GM21576 (cell line): ENCODE data around the gene CLUH.

ENCODE experiments used
- ATAC-seq: cut with Tn5 transposase; IDR thresholded peaks from one replicate; pipeline ENCODE4 v1.9.1; 2021; ENCODE audit warnings: mild to moderate bottlenecking, moderate library complexity; ENCODE audit not compliant: unreplicated experiment

CLUH gene

GRCh38 chr17:2711608-2712299 lies at the start of gene CLUH:
Gene CLUH, minus strand, starts transcription at chr17:2711764. Its CDS starts 103 bp downstream, at chr17:2711661.
- ATAC-seq: peak; percentile 59

GRCh38 chr17:2758870-2759269 lies 47.3 kb upstream of the CLUH start:
- no peak for ATAC-seq

GRCh38 chr17:2755891-2756724 lies 44.5 kb upstream of the CLUH start:
- ATAC-seq: no peak

GRCh38 chr17:2751491-2751890 lies 39.9 kb upstream of the CLUH start:
- ATAC-seq: no peak

GRCh38 chr17:2750721-2751120 lies 39.2 kb upstream of the CLUH start:
- no peak for ATAC-seq

- ATAC-seq: no peak
These were observed 38.2 kb upstream of the CLUH start for GRCh38 chr17:2749784-2750181.

GRCh38 chr17:2749058-2749783 lies 37.7 kb upstream of the CLUH start, which contains the start of gene CCDC92B:
Gene CCDC92B, minus strand, starts transcription at chr17:2749652. Its CDS starts 14,507 bp downstream, at chr17:2735145.
- no peak for ATAC-seq

- ATAC-seq: no peak
These were observed 33.9 kb upstream of the CLUH start for GRCh38 chr17:2745317-2746037.

- no peak for ATAC-seq
These were observed 26.1 kb upstream of the CLUH start for GRCh38 chr17:2737693-2738092.

GRCh38 chr17:2736956-2737355 lies 25.4 kb upstream of the CLUH start:
- ATAC-seq: no peak

- ATAC-seq: no peak
These were observed 24.3 kb upstream of the CLUH start for GRCh38 chr17:2735896-2736295.

- ATAC-seq: no peak
These were observed 23.4 kb upstream of the CLUH start for GRCh38 chr17:2734939-2735338.

- ATAC-seq: no peak
These were observed 20.2 kb upstream of the CLUH start for GRCh38 chr17:2731807-2732206.

GRCh38 chr17:2730764-2731353 lies 19.3 kb upstream of the CLUH start:
- ATAC-seq: no peak

GRCh38 chr17:2724784-2725164 lies 13.2 kb upstream of the CLUH start:
- no peak for ATAC-seq

GRCh38 chr17:2723997-2724783 lies 12.6 kb upstream of the CLUH start:
- no peak for ATAC-seq

- no peak for ATAC-seq
These were observed 12.0 kb upstream of the CLUH start for GRCh38 chr17:2723505-2723996.

GRCh38 chr17:2722611-2723010 lies 11.0 kb upstream of the CLUH start:
- no peak for ATAC-seq

- no peak for ATAC-seq
These were observed 10.0 kb upstream of the CLUH start for GRCh38 chr17:2721603-2722002.

GRCh38 chr17:2719861-2720260 lies 8.3 kb upstream of the CLUH start:
- ATAC-seq: no peak
